ENCODE data around the gene SLC35B2.

The SLC35B2 gene

DNA sequence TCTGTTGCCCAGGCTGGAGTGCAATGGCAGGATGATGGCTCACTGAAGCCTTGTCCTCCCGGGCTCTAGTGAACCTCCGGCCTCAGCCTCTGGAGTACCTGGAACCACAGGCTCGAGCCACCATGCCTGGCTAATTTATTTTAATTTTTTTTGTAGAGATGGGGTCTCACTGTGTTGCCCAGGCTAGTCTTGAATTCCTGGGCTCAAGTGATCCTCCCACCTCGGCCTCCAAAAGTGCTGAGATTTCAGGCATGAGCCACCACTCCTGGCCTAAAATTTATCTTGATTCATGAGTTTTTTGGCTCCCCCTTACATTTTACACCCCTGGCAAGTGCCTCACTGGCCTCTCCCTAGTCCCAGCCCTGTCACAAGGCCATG is 36.4 kb downstream of the SLC35B2 start:
- H3K4me3 ChIP-seq (ENCODE audit: low read length) = no peak overlapping the region
- no peak overlapping the region for H3K9ac ChIP-seq (ENCODE audit: low read length)
- no peaks in the 10 kb centered on the region for H3K36me3 ChIP-seq (ENCODE audit: control insufficient read depth, low read depth, low read length)
- no peak overlapping the region for H3K27ac ChIP-seq (ENCODE audit: low read length)
- H3K27me3 ChIP-seq (ENCODE audit: control insufficient read depth, insufficient read depth, low read length) = no peaks in the 10 kb centered on the region
- no peaks in the 10 kb centered on the region for H3K9me3 ChIP-seq (ENCODE audit: control insufficient read depth, low read depth, low read length)
- peaks cover 60% of the 10 kb centered on the region for H3K4me1 ChIP-seq (ENCODE audit: control insufficient read depth, low read depth, low read length)

DNA sequence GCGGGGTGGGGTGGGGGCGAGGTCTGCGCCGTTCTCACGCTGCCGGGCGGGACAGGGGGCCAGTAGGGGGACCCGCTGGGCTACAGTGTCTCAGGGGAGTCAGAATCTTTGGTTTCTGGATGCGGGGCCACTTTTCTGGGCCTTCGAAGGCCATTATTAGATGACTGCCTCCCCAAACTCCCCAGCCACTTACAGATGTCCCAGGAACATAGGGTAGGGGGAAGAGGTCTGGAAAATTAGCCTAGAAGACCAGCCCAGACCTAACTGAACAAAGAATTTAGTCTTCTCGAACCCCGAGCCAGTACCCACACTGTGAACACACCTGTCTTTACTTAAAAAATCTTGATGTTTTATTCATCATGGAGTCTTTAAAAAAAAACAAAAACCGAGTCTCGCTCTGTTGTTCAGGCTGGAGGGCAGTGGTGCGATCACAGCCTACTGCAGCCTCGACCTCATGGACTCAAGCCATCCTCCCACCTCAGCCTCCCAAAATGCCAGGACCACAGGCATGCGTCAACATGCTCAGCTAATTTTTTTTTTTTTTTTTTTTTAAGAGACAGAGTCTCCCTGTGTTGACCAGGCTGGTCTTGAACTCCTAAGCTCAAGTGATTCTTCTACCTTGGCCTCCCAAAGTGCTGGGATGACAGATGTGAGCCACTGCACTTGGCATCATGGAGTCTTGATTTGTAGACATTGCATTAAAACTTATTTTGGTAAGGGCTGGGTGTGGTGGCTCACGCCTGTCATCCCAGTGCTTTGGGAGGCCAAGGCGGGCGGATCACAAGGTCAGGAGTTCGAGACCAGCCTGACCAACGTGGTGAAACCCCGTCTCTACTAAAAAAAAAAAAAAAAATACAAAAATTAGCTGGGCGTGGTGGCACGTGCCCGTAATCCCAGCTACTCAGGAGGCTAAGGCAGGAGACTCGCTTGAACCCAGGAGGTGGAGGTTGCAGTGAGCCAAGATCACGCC is 37.2 kb downstream of the SLC35B2 start:
- peak overlapping the region; percentile 25 for H3K4me3 ChIP-seq (ENCODE audit: low read length)
- H3K27ac ChIP-seq (ENCODE audit: low read length) = no peak overlapping the region
- H3K4me1 ChIP-seq (ENCODE audit: control insufficient read depth, low read depth, low read length) = peaks cover 52% of the 10 kb centered on the region
- no peaks in the 10 kb centered on the region for H3K27me3 ChIP-seq (ENCODE audit: control insufficient read depth, insufficient read depth, low read length)
- no peaks in the 10 kb centered on the region for H3K36me3 ChIP-seq (ENCODE audit: control insufficient read depth, low read depth, low read length)
- no peaks in the 10 kb centered on the region for H3K9me3 ChIP-seq (ENCODE audit: control insufficient read depth, low read depth, low read length)
- peak overlapping the region; percentile 24 for H3K9ac ChIP-seq (ENCODE audit: low read length)

DNA sequence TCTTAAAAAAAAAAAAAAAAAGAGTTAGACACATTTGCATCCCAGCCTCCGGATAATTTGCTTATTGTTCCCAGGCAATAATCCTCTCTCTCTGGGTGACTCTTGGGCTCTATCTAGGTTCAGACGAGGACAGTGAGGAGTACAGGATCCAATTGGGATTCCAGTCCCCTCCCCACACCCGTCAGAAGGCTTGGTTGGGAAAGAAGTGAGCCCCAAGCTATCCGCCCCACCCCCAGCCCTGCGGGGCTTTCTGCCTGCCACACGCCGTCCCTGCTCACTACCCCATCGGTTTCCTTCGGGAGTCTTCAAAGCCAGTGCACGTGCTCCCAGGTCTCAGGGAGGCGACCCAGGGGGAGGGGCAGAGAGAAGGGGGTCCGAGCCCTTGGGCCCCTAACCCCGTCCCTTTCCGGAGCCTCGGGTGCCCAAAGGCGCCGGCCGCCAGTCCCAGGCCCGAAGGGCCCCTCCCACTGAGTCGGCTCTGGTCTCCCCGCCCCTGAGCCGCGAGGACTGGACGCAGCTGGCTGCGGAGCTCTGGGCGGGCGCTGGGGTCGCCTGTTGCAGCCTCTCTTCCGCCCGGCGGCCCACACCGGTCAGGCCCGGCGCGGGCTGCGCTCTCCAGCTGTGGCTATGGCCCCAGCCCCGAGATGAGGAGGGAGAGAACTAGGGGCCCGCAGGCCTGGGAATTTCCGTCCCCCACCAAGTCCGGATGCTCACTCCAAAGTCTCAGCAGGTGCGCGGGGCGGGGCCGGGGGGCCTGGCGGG is 38.1 kb downstream of the SLC35B2 start:
- Histone ChIP-seq H3K9me3 (ENCODE audit: control insufficient read depth, low read depth, low read length) (no peaks in the 10 kb centered on the region), H3K9ac (ENCODE audit: low read length) (peak overlapping the region; percentile 80), H3K36me3 (ENCODE audit: control insufficient read depth, low read depth, low read length) (no peaks in the 10 kb centered on the region), H3K27me3 (ENCODE audit: control insufficient read depth, insufficient read depth, low read length) (no peaks in the 10 kb centered on the region), H3K4me3 (ENCODE audit: low read length) (peak overlapping the region; percentile 62), H3K27ac (ENCODE audit: low read length) (peak overlapping the region; percentile 91), H3K4me1 (ENCODE audit: control insufficient read depth, low read depth, low read length) (peaks cover 46% of the 10 kb centered on the region)

DNA sequence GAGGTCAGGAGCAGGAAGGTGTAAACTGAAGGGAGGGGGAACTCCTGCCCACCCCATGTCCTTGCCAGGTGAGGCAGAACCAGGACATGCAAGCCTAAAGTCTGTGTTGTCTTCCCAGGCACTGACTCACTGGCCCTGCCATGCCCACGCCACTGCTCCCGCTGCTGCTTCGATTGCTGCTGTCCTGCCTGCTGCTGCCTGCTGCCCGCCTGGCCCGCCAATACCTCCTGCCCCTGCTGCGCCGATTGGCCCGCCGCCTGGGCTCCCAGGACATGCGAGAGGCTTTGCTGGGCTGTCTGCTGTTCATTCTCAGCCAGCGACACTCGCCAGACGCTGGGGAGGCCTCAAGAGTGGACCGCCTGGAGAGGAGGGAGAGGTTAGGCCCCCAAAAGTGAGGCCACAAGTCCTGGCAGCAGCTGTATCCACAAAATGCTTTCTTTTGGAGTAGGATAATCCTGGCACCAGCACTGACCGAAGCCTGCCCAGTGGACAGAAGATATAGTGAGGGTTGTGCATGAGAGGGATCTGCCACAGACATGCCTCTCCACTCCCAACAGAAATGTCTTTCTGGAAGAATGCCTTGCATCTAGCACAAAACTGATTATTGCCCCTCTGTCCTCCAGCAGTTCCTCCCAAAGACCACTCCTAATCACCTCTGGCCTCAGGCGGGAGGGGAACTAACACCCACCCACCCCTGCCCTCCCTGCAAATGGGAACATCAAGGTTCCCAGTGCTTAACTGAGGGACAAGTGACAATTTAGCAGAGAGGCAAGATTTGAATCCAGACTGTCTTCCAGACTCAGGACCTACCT is 39.8 kb downstream of the SLC35B2 start:
- H3K27ac ChIP-seq (ENCODE audit: low read length) = no peak overlapping the region
- no peaks in the 10 kb centered on the region for H3K9me3 ChIP-seq (ENCODE audit: control insufficient read depth, low read depth, low read length)
- peak overlapping the region; percentile 62 for H3K4me3 ChIP-seq (ENCODE audit: low read length)
- H3K36me3 ChIP-seq (ENCODE audit: control insufficient read depth, low read depth, low read length) = no peaks in the 10 kb centered on the region
- H3K9ac ChIP-seq (ENCODE audit: low read length) = no peak overlapping the region
- peaks cover 40% of the 10 kb centered on the region for H3K4me1 ChIP-seq (ENCODE audit: control insufficient read depth, low read depth, low read length)
- no peaks in the 10 kb centered on the region for H3K27me3 ChIP-seq (ENCODE audit: control insufficient read depth, insufficient read depth, low read length)

DNA sequence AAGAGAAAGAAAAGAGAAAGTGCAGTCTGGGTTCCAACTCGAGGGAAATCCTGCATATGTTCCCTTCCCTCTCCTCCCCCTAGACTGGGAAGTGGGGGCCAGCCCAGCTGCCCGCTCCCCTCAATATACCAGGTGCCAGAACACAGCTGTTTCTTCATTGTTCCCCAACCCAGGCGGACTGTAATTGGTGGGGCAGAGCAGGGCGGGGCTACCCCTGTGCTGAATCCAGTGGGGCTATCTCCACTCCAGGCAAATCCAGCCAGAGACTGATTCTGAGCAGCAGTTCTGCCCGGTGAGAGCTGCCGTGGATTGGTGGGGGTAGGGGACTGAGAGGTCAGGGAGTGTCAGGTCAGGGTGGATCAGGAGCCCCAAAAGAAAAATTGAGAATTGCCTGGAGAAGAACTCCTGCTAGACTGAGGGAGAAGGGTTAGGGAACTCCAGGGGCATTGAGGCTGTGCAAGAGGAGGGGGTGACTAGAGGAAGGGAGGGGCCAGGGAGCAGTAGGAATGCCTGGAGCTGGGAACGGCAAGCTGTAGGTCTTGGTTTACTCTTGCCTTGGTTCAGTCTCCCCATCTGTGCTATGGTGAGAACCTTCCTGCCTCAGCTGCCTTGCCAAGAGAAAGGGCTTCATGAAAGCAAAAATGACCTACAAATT is 40.5 kb downstream of the SLC35B2 start, which contains the start of gene MYMX:
Gene MYMX, plus strand, starts transcription at position 250 of the 655 bp plus-strand sequence. CDS start 546 bp downstream, outside the sequence.
- Histone ChIP-seq H3K27ac (ENCODE audit: low read length) (no peak within 1 kb of the TSS), H3K4me3 (ENCODE audit: low read length) (peak within 1 kb of the TSS; percentile 62), H3K9ac (ENCODE audit: low read length) (no peak within 1 kb of the TSS), H3K27me3 (ENCODE audit: control insufficient read depth, insufficient read depth, low read length) (no peaks in the 10 kb centered on the region), H3K9me3 (ENCODE audit: control insufficient read depth, low read depth, low read length) (no peaks in the 10 kb centered on the region), H3K4me1 (ENCODE audit: control insufficient read depth, low read depth, low read length) (peaks cover 35% of the 10 kb centered on the region), H3K36me3 (ENCODE audit: control insufficient read depth, low read depth, low read length) (no peaks in the 10 kb centered on the region)

DNA sequence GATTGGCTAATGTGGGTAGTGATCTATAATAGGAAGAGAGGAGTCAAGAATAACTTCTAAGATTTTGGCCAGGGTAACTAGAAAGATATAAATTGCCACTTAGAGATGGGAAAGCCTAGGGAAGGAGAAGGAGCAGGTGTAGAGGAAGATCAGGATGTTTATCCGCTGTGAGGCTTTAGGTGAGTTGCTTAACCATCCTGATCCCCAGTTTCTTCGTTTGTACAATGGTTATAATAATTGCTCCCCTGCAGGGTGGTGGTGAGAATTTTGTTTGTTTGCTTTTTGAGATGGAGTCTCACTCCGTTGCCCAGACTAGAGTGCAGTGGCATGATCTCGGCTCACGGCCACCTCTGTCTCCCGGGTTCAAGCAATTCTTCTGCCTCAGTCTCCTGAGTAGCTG is 43.0 kb downstream of the SLC35B2 start:
- no peaks in the 10 kb centered on the region for H3K27me3 ChIP-seq (ENCODE audit: control insufficient read depth, insufficient read depth, low read length)
- H3K9me3 ChIP-seq (ENCODE audit: control insufficient read depth, low read depth, low read length) = no peaks in the 10 kb centered on the region
- H3K4me1 ChIP-seq (ENCODE audit: control insufficient read depth, low read depth, low read length) = peaks cover 27% of the 10 kb centered on the region
- no peak overlapping the region for H3K27ac ChIP-seq (ENCODE audit: low read length)
- no peaks in the 10 kb centered on the region for H3K36me3 ChIP-seq (ENCODE audit: control insufficient read depth, low read depth, low read length)
- H3K9ac ChIP-seq (ENCODE audit: low read length) = no peak overlapping the region
- no peak overlapping the region for H3K4me3 ChIP-seq (ENCODE audit: low read length)

DNA sequence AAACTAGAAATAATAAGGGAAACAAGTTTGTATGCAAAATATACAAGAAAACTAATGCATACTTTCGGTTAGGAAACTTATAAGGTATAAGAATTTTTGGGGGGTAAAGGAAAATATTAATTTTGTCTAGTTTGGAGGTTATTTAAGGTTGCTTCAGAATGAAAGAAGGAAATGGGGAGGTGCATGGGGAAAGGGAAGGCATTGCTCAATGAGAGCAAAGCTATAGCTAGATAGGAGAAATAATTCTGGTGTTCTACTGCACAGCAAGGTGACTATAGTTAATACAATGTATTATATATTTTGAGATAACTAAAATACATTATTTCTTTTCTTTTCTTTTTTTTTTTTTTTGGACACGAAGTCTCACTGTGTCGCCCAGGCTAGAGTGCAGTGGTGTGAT is 46.0 kb downstream of the SLC35B2 start:
- Histone ChIP-seq H3K4me1 (ENCODE audit: control insufficient read depth, low read depth, low read length) (peaks cover 10% of the 10 kb centered on the region), H3K4me3 (ENCODE audit: low read length) (no peak overlapping the region), H3K9ac (ENCODE audit: low read length) (no peak overlapping the region), H3K27ac (ENCODE audit: low read length) (no peak overlapping the region), H3K27me3 (ENCODE audit: control insufficient read depth, insufficient read depth, low read length) (no peaks in the 10 kb centered on the region), H3K36me3 (ENCODE audit: control insufficient read depth, low read depth, low read length) (no peaks in the 10 kb centered on the region), H3K9me3 (ENCODE audit: control insufficient read depth, low read depth, low read length) (no peaks in the 10 kb centered on the region)

DNA sequence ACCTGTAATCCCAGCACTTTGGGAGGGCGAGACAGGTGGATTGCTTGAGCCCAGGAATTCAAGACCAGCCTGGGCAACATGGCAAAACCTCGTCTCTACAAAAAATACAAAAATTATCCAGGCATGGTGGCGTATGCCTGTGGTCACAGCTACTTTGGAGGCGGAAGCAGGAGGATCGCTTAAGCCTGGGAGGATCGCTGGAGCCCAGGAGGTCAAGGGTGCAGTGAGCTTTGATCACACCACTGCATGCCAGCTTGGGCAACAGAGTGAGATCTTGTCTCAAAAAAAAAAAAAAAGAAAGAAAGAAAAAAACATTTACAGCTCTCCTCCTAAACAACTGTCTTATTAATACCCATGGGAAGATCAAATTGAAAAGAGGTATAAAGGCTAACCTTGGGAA is 49.4 kb downstream of the SLC35B2 start:
- Histone ChIP-seq H3K27ac (ENCODE audit: low read length) (no peak overlapping the region), H3K9ac (ENCODE audit: low read length) (no peak overlapping the region)

More for the DNA sequence above, 49.4 kb downstream of the SLC35B2 start:
- Histone ChIP-seq H3K36me3 (ENCODE audit: control insufficient read depth, low read depth, low read length) (no peaks in the 10 kb centered on the region), H3K4me3 (ENCODE audit: low read length) (no peak overlapping the region), H3K27me3 (ENCODE audit: control insufficient read depth, insufficient read depth, low read length) (no peaks in the 10 kb centered on the region), H3K9me3 (ENCODE audit: control insufficient read depth, low read depth, low read length) (no peaks in the 10 kb centered on the region), H3K4me1 (ENCODE audit: control insufficient read depth, low read depth, low read length) (peaks cover 25% of the 10 kb centered on the region)

Data from iPS-18a (cell line).